Raji (cell line): Measurements from ENCODE around the gene ASMTL.
A peak's percentile ranks its signal among the peaks of the same experiment; 100 is the strongest.

Experiments used
- POLR2A ChIP-seq: IDR thresholded peaks from 2 replicates; pipeline ENCODE4 v1.6.1; 2011; ENCODE audit warnings: low read depth, low read length, control low read depth; ENCODE audit not compliant: insufficient read depth

The ASMTL gene

GRCh38 chrX:1398431-1399340, 54.0 kb downstream of the ASMTL start:
- TF ChIP-seq POLR2A = no peak

GRCh38 chrX:1397441-1398270, 55.1 kb downstream of the ASMTL start:
- no peak for TF ChIP-seq POLR2A

GRCh38 chrX:1397001-1397400, 55.7 kb downstream of the ASMTL start:
- TF ChIP-seq POLR2A = no peak

- TF ChIP-seq POLR2A = no peak
Measured at GRCh38 chrX:1395646-1396216, 57.0 kb downstream of the ASMTL start.

- TF ChIP-seq POLR2A = no peak
Measured at GRCh38 chrX:1394731-1395501, 57.8 kb downstream of the ASMTL start.

- TF ChIP-seq POLR2A = no peak
Measured at GRCh38 chrX:1393871-1394615, 58.7 kb downstream of the ASMTL start.

GRCh38 chrX:1392376-1393068, 60.2 kb downstream of the ASMTL start:
- TF ChIP-seq POLR2A = peak; percentile 69; the same call in 1 of the 2 replicates

- TF ChIP-seq POLR2A = peak; percentile 92
Measured at GRCh38 chrX:1391707-1392375, 60.9 kb downstream of the ASMTL start, which contains the start of gene SLC25A6. TSS of gene SLC25A6 (minus strand) at chrX:1392113. CDS start at chrX:1392009, 104 bp downstream.

GRCh38 chrX:1391370-1391706, 61.4 kb downstream of the ASMTL start:
- no peak for TF ChIP-seq POLR2A

- TF ChIP-seq POLR2A = no peak
Measured at GRCh38 chrX:1390621-1391369, 61.9 kb downstream of the ASMTL start.

- no peak for TF ChIP-seq POLR2A
Measured at GRCh38 chrX:1389993-1390285, 62.8 kb downstream of the ASMTL start.

GRCh38 chrX:1389181-1389992, 63.3 kb downstream of the ASMTL start:
- TF ChIP-seq POLR2A = no peak
